SK-N-MC (cell line): ENCODE data around the gene KCNMA1.

Experiments used
- DNase-seq: peaks from one replicate; pipeline ENCODE4 v3.0.0-alpha.2; 2011; ENCODE audit warnings: low read depth, low spot score
- H3K27ac ChIP-seq: fragments of 200-600 bp; sonication (generic); 2 replicates; pipeline ENCODE4 v1.5.1; 2016; ENCODE audit warnings: mixed run types
- H3K36me3 ChIP-seq: fragments of 200-600 bp; sonication (generic); 2 replicates; pipeline ENCODE4 v1.6.1; 2017; ENCODE audit warnings: antibody characterized with exemption, low read length, mixed read lengths; ENCODE audit not compliant: insufficient read depth
- H3K4me3 ChIP-seq: fragments of 200-600 bp; sonication (generic); 2 replicates; pipeline ENCODE4 v1.5.1; 2016
- H3K9ac ChIP-seq: fragments of 200-600 bp; sonication (generic); 2 replicates; pipeline ENCODE4 v1.8.0; 2017; ENCODE audit warnings: mixed run types, mixed read lengths; ENCODE audit not compliant: insufficient read length
- H3K9me3 ChIP-seq: fragments of 200-600 bp; sonication (generic); 2 replicates; pipeline ENCODE4 v1.6.1; 2017; ENCODE audit warnings: low read depth, mild to moderate bottlenecking, antibody characterized with exemption, low read length, moderate library complexity, mixed read lengths
- EZH2 ChIP-seq: fragments of 200-600 bp; sonication (generic); IDR thresholded peaks from one replicate; pipeline ENCODE4 v1.6.1; 2017; ENCODE audit warnings: antibody characterized with exemption
- FOXP2 ChIP-seq: optimal IDR thresholded peaks from 2 replicates; pipeline ENCODE3; 2011; ENCODE audit warnings: mild to moderate bottlenecking, moderate library complexity; ENCODE audit not compliant: insufficient read depth; ENCODE audit errors: extremely low read length, control extremely low read depth
- POLR2AphosphoS5 ChIP-seq: IDR thresholded peaks from 2 replicates; pipeline ENCODE4 v1.6.1; 2012; ENCODE audit warnings: mild to moderate bottlenecking, low read depth, low read length, borderline replicate concordance

The KCNMA1 gene

GRCh38 chr10:76899490-76899889 lies 738.1 kb downstream of the KCNMA1 start:
- Histone ChIP-seq H3K36me3 (no peaks in the 10 kb centered on the region), H3K27ac (no peak overlapping the region), H3K4me3 (no peak overlapping the region), H3K9me3 (no peaks in the 10 kb centered on the region), H3K9ac (no peak overlapping the region)
- no peak for DNase-seq
- TF ChIP-seq POLR2AphosphoS5 (no peak), FOXP2 (no peak), EZH2 (no peak)

GRCh38 chr10:76892766-76893479 lies 744.7 kb downstream of the KCNMA1 start:
- no peak overlapping the region for H3K27ac ChIP-seq
- TF ChIP-seq EZH2: no peak
- TF ChIP-seq FOXP2: no peak
- TF ChIP-seq POLR2AphosphoS5: no peak
- DNase-seq: no peak
- H3K9ac ChIP-seq: no peak overlapping the region
- H3K9me3 ChIP-seq: no peaks in the 10 kb centered on the region
- H3K4me3 ChIP-seq: no peak overlapping the region
- H3K36me3 ChIP-seq: no peaks in the 10 kb centered on the region

GRCh38 chr10:76887223-76888010 lies 750.2 kb downstream of the KCNMA1 start:
- TF ChIP-seq POLR2AphosphoS5: no peak
- H3K9me3 ChIP-seq: no peaks in the 10 kb centered on the region
- no peak overlapping the region for H3K27ac ChIP-seq
- H3K36me3 ChIP-seq: no peaks in the 10 kb centered on the region
- H3K4me3 ChIP-seq: no peak overlapping the region
- no peak for DNase-seq
- no peak overlapping the region for H3K9ac ChIP-seq

GRCh38 chr10:76885816-76886215 lies 751.8 kb downstream of the KCNMA1 start:
- DNase-seq: no peak
- no peak overlapping the region for H3K27ac ChIP-seq
- H3K4me3 ChIP-seq: no peak overlapping the region
- H3K36me3 ChIP-seq: no peaks in the 10 kb centered on the region
- no peaks in the 10 kb centered on the region for H3K9me3 ChIP-seq
- TF ChIP-seq POLR2AphosphoS5 (no peak), EZH2 (no peak), FOXP2 (no peak)
- no peak overlapping the region for H3K9ac ChIP-seq

- H3K27ac ChIP-seq: no peak overlapping the region
- no peak overlapping the region for H3K4me3 ChIP-seq
- DNase-seq: no peak
- no peak overlapping the region for H3K9ac ChIP-seq
- no peaks in the 10 kb centered on the region for H3K36me3 ChIP-seq
- no peaks in the 10 kb centered on the region for H3K9me3 ChIP-seq
- TF ChIP-seq EZH2 (no peak), POLR2AphosphoS5 (no peak), FOXP2 (no peak)
Observed at GRCh38 chr10:76884673-76885275, 752.8 kb downstream of the KCNMA1 start.

GRCh38 chr10:76883596-76883995 lies 754.0 kb downstream of the KCNMA1 start:
- Histone ChIP-seq H3K36me3 (no peaks in the 10 kb centered on the region), H3K9me3 (no peaks in the 10 kb centered on the region), H3K4me3 (no peak overlapping the region), H3K27ac (no peak overlapping the region), H3K9ac (no peak overlapping the region)
- no peak for DNase-seq
- TF ChIP-seq FOXP2: no peak
- TF ChIP-seq POLR2AphosphoS5: no peak
- TF ChIP-seq EZH2: no peak

DNA sequence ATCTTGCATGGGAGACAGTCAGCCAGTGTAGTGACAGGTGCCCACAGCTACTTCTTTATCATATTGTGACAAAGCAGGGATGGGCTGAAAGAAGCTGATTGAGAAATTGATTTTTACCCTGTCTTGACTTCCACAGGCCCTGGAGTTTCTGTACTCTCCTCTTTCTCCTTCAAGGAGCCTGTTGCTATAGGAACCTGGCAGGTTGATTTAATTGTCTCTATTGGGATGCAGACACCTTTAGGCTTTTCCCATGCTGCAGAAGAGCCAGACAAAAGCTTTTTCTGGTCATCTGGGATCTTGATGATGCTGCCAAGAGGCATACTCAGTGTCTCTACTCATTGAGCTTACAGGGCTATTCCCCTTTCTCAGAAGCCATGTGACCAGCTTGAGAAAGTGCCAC lies 754.8 kb downstream of the KCNMA1 start:
- Histone ChIP-seq H3K27ac (no peak overlapping the region), H3K36me3 (no peaks in the 10 kb centered on the region), H3K9ac (no peak overlapping the region), H3K4me3 (no peak overlapping the region), H3K9me3 (no peaks in the 10 kb centered on the region)
- no peak for TF ChIP-seq POLR2AphosphoS5
- no peak for TF ChIP-seq FOXP2
- no peak for TF ChIP-seq EZH2
- no peak for DNase-seq

- no peak for DNase-seq
- Histone ChIP-seq H3K9ac (no peak overlapping the region), H3K9me3 (no peaks in the 10 kb centered on the region), H3K4me3 (no peak overlapping the region), H3K27ac (no peak overlapping the region), H3K36me3 (no peaks in the 10 kb centered on the region)
- no peak for TF ChIP-seq POLR2AphosphoS5
- no peak for TF ChIP-seq FOXP2
Observed at GRCh38 chr10:76882245-76882644, 755.4 kb downstream of the KCNMA1 start.
